GM21737 (cell line): ENCODE data around the gene CDK11B.
A peak's percentile ranks its signal among the peaks of the same experiment; 100 is the strongest.
"Not testable (repeated sequence)": the region's sequence is repeated elsewhere in the genome, so short reads cannot be mapped to it uniquely, and the experiment has no call there.

Experiments
- ATAC-seq: cut with Tn5 transposase; IDR thresholded peaks from one replicate; pipeline ENCODE4 v1.9.1; 2021; ENCODE audit warnings: mild to moderate bottlenecking, moderate library complexity; ENCODE audit not compliant: unreplicated experiment

CDK11B gene

DNA sequence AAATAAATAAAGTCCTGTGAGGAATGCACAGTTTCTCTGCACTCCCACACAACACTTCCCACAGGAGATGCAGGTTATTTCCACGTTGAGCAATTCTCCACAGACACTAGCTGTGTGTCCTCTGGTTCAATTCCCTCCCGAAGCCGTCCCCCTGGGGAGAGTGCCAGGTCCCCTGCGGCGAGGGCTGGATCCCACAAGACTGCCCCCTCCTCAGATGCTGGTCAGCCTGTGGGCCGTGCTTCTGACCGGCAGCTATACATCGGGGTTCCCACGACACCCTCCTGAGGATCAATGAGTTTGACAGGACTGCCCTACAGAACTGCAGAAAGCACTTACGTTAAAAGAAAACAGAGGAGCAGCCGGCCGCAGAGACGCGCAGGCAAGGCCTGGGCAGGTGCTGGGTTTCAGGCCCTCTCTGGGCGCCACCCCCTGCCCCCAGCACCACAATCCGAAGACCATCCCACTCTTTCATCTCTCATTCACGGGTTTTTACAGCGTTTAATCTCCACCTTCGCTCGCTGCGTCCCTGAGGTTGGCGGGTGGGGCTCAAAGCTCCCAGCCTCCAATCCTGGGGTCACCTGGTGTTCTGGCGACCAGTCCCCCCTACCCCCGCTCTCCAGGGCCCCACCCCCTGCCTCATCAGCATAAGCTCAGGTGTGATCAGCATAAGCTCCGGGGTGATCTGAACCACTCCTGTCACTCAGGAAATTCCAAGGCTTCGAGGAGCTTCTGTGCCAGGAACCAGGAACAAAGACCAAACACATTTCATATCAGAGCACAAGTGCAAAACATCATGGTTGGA lies 24.5 kb upstream of the CDK11B start:
- no peak for ATAC-seq

DNA sequence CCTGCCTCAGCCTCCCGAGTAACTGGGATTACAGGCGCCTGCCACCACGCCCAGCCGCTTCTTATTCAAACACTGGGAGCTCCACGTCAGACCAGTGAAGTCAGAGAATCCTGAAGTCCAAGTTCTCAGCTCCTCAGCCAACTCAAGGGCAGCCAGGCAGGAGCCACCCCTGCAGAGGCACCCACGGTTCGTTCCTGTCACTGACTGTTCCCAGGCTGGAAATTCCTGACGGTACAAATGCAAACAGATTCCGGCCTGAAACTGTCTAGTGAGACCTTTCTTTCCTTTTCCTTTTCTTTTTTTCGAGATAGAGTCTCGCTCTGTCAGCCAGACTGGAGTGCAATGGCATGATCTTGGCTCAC lies 22.1 kb upstream of the CDK11B start:
- ATAC-seq, result no peak

DNA sequence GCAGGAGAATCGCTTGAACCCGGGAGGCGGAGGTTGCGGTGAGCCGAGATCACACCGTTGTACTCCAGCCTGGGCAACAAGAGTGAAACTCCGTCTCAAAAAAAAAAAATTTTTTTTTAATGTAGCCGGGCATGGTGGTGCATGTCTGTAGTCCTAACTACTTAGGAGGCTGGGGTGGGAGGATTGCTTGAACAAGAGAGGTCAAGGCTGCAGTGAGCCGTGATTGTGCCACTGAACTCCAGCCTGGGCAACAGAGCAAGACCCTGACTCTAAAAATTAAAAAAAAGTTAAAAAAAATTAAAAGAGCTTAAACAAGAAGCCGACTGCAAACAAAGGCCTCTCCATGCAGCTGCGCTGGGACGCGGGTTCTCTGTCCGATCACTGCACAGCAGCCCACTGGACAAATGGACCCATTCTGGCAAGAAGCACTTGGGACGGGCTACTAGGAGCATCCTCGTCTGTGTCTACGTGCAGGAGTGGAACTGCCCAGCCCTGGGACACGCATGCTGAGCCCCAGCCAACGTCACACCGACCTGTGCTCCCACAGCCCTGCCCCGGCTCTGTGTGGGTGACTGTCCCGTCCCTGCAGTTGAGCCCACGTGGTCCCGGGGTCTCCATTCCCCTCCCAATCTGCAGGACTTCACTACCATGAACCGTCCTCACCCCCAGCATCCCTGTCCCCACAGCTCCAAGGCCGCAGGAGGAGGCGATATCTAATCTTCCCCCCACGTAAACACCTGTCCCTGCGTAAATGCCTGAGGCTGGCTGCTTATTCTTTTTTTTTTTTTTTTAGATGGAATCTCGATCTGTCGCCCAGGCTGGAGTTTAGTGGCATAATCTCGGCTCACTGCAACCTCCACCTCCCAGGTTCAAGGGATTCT lies 21.5 kb upstream of the CDK11B start:
- ATAC-seq, result no peak

DNA sequence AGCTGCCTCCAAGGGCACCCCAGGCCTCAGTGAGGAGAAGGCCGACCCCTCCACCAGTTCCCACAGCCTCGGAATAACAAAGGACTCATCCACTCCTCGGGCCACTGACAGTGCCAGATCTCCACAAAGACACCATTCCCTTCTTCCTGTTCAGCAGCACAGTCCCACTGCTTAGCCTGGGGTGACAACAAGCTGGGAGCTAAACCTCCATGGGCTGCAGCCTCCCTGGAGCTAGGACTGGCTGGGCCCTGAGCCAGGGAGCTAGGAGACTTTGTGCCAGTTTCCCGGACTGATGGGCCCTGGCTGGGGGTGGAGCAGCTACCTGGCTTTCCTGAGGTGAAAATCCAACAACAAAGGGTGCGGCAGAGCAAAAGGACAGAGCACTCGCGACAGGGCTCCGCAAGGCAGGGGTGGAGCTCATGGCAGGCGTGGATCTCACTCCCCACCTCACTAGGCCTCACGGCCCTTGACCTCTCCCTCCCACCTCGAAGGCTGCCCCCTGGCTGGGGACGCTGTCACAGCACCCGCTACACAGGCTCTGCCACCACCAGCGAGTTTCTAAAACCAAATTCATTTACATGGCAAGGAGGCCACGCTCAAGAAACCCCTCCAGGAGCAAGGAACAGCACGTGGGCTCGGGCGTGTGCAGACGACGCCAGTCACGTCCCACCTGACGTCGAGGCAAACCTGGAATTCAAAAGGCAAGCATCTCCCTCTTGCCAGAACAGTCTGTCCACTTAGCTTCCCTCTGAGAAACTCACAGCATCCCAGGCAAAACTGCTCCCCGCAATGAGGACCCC lies 20.0 kb upstream of the CDK11B start:
- ATAC-seq, result no peak

DNA sequence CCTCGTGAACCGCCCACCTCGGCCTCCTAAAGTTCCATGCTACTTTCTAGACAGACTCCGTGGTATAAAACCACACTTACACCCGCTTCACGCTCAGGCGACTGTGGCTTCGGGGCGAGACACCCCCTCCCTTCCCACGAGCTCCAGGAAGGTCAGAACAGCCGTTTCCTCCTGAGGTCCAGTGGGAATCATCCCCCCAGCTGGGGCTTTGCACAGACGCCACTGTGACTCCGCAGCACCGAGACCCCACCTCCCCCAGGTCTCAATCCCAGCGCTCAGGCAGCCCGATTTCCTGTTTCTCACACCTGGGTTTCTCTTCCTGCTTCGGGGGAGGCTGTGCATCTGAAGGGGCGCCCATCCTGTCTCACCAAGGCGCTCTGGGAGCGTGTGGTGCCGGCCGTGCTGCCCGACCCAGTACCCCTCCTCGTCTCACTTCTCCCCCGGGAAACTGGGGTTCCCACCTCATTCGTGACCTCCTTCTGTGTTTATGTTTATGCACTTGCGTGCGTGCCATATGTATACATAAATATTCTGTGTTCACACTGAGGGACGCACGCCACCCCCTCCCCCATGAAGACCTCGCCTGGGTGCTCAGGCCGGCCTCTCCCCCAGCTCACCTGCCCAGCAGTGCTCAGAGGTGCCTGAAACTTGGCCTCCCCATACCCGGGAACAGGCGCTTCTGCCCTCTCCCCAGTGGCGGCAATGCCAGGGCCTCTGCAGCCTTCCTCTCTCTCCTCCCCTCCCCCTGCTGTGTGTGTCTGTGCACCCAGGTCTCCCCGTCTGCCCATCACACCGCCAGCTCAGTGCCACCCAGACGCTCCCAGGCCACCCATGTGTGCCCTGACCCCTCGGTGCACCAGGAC lies 19.1 kb upstream of the CDK11B start:
- ATAC-seq, result peak; percentile 56

GRCh38 chr1:1676087-1676486 lies 17.3 kb upstream of the CDK11B start:
- ATAC-seq, result not testable (repeated sequence)

DNA sequence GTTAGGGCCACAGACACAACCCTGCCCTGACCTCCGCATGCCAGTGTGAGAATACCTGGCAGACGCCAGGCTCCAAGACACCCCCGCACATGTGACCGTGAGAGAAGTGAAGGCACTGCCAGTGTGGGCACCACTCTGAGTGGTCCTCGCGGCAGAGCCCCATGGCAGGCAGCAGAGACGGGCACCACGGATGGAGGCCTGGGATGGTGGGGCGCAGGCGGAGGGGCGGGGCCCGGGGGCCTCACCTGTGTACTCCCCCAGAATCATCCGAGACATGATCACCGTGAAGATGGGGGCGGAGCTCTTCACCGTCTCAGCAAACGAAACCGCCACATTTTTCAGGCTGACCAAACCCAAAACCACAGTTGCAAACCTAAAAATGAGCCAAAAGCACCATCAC lies 16.4 kb upstream of the CDK11B start:
- ATAC-seq, result not testable (repeated sequence)

GRCh38 chr1:1674806-1675205 lies 16.0 kb upstream of the CDK11B start:
- not testable (repeated sequence) for ATAC-seq

GRCh38 chr1:1672181-1672965 lies 13.6 kb upstream of the CDK11B start:
- ATAC-seq, result no peak

GRCh38 chr1:1671365-1672119 lies 12.7 kb upstream of the CDK11B start:
- no peak for ATAC-seq

DNA sequence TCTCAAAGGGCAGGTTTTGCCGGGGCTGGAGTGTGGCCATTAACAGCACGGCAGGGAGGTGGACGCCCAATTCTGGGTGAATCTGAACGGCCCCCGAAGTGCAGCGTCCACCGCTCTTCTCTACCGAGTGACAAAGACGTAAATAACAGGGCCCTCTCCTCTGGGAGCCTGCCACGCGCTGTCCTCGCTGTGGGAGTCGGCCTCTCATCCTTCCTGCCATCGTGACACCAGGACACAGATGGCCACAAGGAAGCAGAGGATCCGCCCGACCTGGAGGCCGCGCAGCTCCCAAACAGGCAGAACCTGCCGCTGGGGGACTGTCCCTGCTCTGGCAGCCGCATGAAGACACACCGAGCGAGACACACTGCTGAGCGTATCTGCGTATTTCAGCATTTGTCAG lies 12.1 kb upstream of the CDK11B start:
- ATAC-seq, result no peak

GRCh38 chr1:1669468-1670440 lies 10.9 kb upstream of the CDK11B start:
- ATAC-seq, result no peak

- no peak for ATAC-seq
Measured at GRCh38 chr1:1666526-1666925, 7.7 kb upstream of the CDK11B start.

GRCh38 chr1:1665815-1666251 lies 7.0 kb upstream of the CDK11B start:
- no peak for ATAC-seq

DNA sequence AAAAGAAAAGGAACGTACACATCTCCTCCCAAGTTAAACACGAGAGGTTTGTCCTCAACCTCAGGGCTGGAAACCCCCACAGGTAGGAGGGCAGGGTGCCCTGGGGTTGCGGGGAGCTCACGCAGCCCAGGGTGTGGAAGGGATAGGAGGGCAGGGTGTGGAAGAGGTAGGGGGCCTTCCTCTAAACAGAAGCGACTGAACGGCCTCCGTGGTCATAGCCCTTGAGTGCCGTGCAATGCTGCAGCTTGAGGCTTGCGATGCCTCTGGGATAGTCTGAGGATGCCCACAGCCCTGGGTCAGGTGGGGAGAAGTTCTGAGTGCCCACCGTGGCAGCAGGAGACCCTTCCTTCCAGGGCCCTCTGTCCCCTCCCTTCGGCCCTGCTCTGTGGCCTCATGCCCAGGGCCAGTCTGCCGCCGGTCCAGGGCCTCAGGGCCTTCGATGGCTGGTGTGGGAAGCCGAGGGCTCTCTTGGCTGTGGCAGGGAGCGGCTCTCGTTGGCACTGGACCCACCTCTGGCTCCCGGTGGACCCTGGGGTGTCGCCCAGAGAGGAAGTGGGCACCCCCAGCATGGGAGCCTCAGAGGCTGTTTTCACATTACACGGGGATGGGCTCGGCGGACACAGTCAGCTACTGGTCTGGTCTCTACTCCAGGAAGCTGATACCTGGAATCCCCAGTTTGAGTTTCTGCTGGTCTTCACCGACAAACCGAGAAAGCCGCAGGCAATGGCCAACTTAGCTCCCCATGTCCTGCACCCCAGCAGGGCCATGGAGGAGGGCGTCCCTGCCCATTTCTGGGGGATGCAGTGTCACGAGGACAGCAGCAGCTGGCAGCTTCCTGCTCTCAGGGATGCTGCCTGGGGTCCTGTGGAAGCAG lies 6.4 kb upstream of the CDK11B start:
- ATAC-seq, result no peak

GRCh38 chr1:1664318-1664717 lies 5.5 kb upstream of the CDK11B start:
- ATAC-seq, result not testable (repeated sequence)
